OCI-LY7 (cell line): Measurements from ENCODE around the gene PDXK.
"Not testable (repeated sequence)": the region's sequence is repeated elsewhere in the genome, so short reads cannot be mapped to it uniquely, and the experiment has no call there.

Experiments used
- EZH2phosphoT487 ChIP-seq: fragments of 200-600 bp; sonication (generic); IDR thresholded peaks from 2 replicates; pipeline ENCODE4 v1.6.1; 2018; ENCODE audit warnings: low read depth, borderline replicate concordance, mild to moderate bottlenecking, mixed run types, antibody characterized with exemption, low read length, moderate library complexity, mixed read lengths
- TF ChIP-seq, protein P1 (sequence below): fragments of 200-600 bp; sonication (generic); conservative IDR thresholded peaks from 2 replicates; pipeline ENCODE4 v1.5.1; 2014; ENCODE audit warnings: mild to moderate bottlenecking, antibody characterized with exemption, low read length, moderate library complexity, mixed read lengths

DNA sequence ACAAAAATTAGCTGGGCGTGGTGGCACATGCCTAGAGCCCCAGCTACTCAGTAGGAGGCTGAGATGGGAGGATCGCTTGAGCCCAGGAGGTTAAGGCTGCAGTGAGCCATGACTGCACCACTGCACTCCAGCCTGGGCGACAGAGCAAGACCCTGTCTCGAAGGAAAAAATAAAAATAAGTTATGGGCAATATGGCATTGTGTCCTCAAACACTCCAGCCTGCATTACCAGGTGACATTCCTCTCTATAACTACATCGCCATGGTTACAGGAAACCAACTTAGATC lies 19.5 kb upstream of the PDXK start:
- TF ChIP-seq, protein P1, sequence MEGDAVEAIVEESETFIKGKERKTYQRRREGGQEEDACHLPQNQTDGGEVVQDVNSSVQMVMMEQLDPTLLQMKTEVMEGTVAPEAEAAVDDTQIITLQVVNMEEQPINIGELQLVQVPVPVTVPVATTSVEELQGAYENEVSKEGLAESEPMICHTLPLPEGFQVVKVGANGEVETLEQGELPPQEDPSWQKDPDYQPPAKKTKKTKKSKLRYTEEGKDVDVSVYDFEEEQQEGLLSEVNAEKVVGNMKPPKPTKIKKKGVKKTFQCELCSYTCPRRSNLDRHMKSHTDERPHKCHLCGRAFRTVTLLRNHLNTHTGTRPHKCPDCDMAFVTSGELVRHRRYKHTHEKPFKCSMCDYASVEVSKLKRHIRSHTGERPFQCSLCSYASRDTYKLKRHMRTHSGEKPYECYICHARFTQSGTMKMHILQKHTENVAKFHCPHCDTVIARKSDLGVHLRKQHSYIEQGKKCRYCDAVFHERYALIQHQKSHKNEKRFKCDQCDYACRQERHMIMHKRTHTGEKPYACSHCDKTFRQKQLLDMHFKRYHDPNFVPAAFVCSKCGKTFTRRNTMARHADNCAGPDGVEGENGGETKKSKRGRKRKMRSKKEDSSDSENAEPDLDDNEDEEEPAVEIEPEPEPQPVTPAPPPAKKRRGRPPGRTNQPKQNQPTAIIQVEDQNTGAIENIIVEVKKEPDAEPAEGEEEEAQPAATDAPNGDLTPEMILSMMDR: not testable (repeated sequence)
- TF ChIP-seq EZH2phosphoT487: not testable (repeated sequence)
